GM18873 (cell line): ENCODE results near the gene PHF5A.

Source experiments
- ATAC-seq: cut with Tn5 transposase; IDR thresholded peaks from one replicate; pipeline ENCODE4 v1.9.1; 2021; ENCODE audit warnings: mild to moderate bottlenecking, moderate library complexity, moderate number of reproducible peaks; ENCODE audit not compliant: unreplicated experiment, low FRiP score

PHF5A gene, protein sequence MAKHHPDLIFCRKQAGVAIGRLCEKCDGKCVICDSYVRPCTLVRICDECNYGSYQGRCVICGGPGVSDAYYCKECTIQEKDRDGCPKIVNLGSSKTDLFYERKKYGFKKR

DNA sequence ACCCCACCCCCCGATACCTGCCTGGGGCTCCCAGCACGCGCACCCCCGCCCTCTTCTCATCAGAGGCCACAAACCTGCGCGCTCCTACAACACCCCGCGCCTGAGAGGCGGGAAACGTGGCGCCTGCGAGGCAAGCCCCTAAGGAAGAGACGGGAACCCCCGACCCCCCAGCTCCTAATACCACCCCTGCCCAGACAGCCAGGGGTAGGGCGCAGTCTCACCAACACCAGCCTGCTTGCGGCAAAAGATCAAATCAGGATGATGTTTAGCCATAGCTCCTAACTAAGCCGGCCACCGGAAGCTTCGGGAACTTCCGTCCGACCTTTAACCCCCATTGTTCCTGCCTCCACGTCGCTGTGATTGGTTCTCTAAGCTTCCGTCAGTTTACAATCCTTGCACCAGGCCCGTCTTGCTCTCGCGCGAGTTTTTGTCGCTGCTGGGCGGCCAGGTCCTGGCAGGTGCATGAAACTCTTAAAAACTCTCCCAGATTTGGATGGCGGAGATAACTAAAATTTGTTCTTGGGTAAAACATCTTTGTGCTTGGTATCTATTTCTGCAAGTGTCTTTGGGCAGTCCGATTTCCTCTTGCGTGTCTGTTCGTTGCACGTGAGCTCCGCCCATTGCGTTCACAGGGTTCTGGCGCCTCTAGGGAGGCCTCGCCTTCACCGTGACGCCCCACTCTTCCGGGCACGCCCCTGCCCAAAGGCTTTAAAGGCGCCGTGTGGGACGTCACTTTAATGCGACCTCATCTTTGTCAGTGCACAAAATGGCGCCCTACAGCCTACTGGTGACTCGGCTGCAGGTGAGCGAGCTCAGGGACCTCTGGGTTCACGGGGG is at the start of gene PHF5A, which contains the start of gene ACO2:
TSS of gene PHF5A (minus strand) at position 312 of the 837 bp plus-strand sequence. CDS start at position 273, 39 bp downstream.
TSS of gene ACO2 (plus strand) at position 737 of the 837 bp plus-strand sequence. CDS start at position 767, 30 bp downstream.
- peak; percentile 72 for ATAC-seq

DNA sequence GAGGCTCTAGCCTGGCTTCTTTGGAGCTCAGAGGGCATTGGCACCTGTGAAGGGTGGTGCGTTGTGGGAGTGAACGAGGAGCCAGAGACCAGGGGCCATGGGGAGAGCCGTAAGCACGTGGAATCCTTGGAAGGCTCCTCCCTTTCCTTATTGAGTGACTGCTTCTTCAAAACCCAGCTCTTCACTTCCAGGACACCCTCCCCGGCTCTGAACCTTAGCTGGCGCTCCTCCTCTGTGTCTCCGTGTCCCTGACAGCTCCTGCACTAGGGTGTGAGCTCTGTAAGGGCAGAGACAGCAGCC is 49.5 kb upstream of the PHF5A start:
- no peak for ATAC-seq

DNA sequence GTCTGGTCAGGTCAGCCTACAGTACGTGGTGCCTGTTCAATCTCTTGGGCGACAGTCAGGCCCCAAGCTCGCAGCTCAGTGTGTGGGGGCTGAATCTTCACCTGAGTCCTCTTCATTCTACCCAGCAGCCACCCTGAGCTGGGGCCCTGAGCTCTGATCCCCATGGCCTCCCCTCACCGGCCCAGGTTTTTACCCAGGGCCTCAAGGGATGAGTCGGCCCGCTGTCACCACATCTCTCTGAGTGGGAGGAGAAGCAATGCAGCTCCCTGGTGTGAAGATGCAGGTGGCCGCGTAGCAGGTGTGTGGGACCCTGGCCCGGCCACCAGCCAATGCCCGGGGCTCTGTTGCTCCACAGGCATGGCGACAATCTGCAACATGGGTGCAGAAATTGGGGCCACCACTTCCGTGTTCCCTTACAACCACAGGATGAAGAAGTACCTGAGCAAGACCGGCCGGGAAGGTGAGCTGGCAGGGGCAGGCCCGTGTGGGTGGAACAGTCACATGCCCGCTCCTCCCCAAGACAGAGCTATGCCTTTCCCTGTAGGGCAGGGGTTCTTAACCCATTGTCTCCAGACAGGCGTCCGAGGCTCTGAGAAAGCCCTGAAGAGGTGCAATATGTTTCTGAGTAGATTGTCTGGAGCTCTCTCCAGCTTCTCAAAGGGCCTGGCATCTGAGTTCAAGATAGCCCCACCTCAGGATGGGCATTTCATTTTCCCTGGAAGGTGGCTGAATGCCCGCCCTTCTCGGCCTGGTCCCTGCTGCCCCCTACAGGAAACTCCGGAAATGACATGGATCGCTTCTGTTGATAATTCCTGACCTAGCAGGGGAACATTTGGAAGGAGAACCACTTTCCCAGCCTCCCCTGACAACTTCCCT is 48.9 kb upstream of the PHF5A start:
- no peak for ATAC-seq

DNA sequence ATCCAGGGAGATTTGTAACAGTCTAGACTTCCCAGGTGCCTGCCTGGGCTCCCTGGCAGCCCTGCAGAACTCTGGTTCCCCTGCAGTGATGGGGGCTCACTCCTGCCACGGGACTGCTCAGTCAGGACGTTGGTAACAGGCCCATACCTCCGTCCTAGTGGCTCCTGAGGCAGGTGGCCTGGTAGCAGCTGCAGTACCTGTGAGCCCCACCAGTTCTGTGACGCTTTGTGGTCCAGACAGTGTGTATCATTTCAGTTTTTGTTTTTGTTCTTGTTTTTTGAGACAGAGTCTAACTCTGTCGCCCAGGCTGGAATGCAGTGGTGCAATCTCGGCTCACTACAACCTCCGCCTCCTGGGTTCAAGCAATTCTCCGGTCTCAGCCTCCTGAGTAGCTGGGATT is 48.0 kb upstream of the PHF5A start:
- no peak for ATAC-seq

DNA sequence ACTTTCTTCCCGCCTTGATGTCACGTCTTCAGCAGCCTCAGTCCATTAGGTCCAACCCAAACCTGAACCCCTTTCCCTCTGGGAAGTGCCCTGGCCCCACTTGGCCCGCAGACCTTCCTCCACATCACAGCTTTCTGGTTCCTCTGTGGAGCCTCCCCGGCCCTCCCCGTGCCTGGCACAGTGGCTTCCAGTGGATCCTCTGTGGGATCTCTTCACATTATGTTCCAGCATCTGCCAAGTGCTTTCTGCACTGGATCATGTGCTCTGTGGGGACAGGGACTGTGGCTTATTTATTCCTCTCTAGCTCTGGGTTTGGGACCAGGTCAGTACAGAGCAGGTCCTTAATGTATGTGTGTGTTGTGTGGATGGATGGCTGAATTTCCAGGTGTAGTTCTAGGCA is 44.9 kb upstream of the PHF5A start:
- ATAC-seq = no peak

DNA sequence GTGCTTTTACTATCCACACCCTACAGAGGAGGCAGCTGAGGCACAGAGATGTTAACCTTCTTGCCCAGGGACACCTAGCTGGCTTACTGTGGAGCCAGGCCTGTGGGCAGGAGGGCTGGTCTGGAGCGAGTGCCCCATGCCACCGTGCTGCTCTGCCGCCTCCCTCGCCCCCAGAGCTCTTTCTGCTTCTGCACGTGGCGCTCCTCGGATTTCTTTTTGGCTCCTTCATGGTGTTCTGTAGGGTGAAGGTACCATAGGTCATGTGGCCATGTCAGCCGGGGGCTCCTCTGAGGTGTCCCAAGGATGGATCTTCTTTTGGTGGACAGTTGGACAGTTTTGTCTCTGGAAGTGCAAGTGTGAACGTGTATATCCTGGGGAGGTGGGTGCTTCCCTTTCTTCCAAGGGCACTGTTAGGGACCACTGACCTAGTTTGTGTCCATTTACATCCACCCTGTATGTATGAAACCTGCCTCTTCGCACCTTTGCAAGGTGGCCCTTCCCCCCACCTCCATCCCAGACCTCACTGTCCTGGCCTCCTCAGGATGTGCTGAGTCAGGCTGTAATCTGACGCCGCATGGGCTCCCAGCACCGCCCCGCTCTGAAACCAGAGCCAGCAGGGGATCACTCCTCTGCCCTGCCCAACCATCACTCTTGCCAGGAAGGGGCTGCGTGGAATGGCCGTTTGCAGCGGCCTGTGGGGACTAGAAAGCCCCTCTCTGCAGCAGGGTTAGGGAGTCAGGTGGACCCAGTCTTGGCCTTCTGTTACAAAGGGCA is 44.1 kb upstream of the PHF5A start:
- ATAC-seq = no peak

DNA sequence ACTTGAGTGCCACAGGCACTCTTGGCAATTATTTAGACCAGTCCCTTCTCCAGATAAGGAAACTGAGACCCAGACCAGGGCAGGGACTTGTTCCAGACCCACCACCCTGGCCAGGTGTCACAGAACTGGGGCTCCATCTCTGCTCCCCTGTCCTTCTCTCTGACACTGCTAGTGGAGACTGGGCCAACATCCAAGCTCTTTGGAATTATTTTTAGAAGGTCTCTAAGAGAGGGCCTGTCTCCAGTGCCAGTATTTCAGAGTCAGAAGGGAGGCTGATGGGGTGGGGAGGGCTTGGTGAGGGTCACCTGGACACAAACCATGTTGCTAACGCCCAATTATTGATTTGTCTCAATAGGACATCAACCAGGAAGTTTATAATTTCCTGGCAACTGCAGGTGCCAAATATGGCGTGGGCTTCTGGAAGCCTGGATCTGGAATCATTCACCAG is 43.1 kb upstream of the PHF5A start:
- no peak for ATAC-seq

DNA sequence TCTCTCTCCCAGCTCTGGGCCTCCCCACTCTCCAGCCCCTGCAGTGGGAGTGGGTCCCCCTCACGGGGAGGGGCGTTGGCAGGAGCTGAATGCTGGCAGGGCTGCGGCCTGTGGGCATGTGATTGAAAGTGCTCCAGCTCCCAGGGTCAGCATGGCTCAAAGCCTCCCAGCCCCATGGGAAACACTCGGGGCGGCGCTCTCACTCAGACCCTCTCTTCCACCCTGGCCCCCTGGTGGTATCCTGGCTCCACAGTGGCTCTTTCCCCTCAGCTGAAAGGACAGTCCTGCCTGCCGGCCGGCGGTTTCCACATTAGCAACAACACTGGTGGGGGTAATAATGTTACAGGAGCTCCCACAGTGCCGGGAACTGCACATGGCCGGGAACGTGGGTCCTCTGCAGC is 40.3 kb upstream of the PHF5A start:
- ATAC-seq = no peak

DNA sequence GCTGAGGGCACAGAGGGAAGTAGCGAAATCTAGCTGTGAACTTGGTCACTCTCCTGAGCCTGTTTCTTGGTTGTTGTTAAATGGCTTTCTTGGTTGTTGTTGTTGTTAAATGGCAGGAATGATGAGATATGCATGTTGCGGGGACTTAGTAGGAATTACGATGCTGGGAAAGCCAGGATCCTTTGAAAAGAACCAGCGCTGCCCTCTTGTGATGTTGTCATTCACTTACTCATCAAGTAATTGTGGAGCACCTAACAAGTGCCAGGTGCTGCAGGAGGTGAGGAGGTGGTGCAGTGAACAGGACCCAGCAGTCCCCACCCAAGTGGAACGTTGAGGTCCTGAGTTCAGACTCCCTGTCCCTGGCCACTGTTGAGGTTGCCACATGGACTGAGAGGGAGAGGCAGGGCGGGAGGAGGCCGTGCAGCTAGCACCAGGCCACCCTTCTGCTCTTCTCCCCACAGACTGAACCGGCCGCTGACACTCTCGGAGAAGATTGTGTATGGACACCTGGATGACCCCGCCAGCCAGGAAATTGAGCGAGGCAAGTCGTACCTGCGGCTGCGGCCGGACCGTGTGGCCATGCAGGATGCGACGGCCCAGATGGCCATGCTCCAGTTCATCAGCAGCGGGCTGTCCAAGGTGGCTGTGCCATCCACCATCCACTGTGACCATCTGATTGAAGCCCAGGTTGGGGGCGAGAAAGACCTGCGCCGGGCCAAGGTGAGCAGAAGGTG is 39.0 kb upstream of the PHF5A start:
- no peak for ATAC-seq

DNA sequence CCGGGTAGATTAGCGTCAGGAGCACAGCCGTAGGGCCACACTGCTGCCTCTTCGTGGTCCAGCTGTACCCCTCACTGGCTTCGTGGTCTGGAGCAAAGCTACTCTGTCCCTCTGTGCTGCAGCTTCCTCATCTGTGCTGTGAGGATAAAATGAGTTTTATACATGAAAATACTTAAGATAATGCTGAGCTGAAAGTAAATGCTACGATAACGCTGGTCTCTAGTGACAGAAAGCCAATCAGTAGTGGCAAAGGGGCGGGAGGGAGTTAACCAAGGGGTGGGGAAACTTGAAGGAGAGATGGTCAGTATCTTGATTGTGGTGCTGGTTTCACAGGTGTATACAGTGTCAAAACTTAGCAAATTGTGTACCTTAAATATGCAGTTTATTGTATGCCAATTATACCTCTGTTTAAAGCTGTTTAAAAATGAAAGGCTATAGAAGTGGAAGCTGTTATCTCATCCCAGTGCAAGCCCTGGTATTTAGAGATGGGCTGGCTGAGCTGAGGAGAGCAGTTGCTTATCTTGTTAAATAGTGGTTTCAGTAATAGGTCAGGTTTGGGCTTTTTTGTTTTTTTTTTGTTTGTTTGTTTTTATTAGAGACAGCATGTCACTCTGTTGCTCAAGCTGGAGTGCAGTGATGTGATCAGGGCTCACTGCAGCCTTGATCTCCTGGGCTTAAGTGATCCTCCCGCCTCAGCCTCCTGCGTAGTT is 37.2 kb upstream of the PHF5A start:
- no peak for ATAC-seq

DNA sequence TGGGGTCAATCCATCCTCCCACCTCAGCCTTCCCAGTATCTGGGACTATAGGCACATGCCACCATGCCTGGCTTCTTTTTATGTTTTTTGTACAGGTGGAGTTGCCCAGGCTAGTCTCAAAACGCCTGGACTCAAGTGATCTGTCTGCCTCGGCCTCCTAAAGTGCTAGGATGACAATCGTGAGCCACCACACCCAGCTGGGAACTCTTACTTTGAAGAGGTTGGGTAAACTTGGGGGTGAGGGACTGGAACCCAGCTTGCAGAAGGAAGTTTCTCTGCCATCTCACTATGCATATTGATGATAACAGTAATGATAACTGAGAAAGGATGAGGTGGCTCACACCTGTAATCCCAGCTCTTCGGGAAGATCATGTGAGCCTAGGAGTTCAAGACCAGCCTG is 36.3 kb upstream of the PHF5A start:
- ATAC-seq = no peak

DNA sequence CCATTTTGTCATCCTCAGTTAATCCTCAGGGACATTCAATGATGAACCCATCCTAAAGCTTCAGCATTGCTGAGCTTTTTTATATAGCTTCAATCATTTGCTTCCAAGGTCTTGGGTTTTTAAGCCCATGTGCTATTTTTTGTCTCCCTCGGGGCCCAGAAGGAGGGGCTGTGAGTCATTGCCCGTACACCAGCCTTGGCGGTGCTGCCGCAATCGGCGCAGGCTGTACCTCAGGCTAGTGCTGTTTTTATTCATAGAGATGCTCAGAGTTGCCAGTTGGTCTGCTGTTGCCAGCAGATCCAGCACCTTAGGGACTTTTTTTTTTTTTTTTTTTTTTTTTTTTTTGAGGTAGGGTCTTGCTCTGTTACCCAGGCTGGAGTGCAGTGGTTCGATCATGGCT is 35.9 kb upstream of the PHF5A start:
- no peak for ATAC-seq

DNA sequence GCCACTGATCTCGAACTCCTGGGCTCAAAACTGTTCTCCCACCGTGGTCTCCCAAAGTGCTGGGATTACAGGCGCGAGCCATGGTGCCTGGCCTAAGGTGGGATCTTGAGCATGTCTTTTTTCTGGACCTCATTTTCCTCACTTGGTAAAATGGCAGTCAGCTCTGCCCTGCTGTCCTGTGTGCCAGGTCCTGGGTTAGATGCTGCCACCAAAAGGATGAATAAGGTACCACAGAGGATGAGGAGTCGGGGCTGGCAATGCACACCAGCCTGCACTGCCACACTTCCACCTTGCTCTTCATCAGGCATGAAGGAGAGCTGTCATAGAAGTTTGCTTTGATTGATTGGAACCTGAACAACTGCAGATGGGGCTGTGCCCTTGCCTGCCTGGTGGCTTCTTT is 32.7 kb upstream of the PHF5A start:
- ATAC-seq = no peak

DNA sequence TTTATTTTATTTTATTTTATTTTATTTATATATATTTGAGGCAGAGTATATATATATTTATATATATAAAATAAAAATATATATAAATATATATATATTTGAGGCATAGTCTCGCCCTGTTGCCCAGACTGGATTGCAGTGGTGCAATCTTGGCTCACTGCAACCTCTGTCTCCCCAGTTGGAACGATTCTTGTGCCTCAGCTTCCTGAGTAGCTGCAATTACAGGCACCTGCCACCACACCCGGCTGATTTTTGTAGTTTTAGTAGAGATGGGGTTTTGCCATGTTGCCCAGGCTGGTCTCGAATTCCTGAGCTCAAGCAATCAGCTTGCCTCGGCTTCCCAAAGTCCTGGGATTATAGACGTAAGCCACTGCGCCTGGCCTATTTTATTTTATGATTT is 31.8 kb upstream of the PHF5A start:
- ATAC-seq = no peak

DNA sequence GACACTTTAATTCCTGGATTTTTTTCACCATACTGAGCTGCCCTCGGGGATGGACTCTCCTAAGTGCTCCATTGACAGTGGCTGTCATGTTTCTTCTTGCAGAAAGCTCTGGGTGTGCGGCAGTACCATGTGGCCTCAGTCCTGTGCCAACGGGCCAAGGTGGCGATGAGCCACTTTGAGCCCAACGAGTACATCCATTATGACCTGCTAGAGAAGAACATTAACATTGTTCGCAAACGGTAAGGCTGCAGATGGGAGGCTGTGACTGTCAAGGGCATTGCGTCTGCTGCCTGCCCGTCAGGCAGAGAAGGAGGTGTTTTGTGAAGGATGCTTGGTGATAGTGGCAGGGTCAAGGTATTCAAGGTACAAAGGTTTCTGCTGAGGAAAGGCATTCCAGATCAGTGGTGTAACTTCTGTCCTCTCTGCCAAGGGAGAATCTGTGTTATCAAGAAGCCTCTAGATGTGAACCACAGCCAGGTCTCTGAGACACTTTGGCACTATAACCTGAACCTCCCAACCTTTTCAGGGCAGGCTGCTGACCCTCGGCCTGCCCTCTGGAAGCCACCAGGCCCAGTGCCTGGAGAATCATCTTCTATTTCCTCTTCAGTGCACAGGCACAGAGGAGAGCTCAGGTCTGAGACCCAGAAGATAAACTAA is 31.3 kb upstream of the PHF5A start:
- ATAC-seq = no peak

DNA sequence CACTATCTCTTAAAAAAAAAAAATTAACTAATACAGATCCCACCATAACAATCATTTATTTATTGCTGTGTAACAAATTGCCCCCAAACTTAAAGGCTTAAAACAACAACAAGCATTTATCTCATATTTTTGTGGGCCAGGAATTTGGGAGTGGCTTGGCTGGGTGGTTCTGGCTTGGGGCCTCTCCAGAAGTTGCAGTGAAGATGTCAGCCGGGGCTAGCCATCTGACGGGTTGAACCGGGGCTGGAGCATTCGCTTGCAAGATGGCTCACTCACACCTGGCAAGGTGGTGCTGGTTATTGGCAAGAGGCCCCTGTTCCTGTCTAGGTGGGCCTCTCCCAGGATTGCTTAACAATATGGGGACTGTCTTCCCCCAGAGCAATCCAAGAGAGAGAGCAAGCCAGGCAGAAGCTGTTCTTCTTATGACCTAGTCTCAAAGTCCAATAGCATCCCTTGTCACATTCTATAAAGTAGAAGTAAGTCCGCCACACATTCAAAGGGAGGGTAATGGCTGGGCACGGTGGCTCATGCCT is 29.9 kb upstream of the PHF5A start:
- no peak for ATAC-seq

DNA sequence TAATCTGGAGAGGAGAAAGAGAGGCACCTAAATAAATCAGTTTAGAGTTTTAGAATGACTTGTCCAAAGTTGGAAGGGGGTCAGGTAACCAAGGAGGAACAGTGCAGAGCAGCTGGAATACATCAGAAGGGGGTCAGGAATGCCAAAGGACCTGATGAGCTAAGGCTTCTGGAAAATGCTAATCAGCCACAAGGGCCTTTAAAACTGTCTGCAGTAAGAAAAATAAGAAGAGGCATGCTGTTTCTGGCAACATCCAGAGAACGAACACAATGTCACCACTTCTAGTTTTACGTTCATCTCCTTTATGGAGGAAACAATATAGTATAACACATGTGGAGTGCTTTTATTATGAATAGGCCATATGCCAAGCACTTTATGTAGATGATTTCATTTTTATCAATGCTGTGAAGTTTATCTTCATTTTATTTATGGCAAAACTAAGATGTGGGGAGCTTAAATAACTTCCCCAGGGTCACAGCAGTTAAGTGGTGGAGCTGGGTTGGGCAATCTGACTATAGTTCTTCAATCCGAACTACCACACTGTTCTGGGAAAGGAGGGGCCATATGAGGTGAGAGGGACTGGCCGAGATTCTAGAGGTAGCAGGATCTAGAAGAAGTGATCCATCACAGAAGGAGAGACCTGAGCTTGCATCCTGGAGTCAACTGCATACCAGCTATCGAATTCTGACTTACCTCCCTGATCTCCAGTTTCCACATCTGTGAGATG is 23.0 kb upstream of the PHF5A start:
- no peak for ATAC-seq
